Chondrocyte (in vitro differentiated cells): ENCODE results near the gene OPHN1. TPM values are rescaled to one million over a fixed set of nuclear protein-coding genes. Genes with fewer than 3 reads are reported as not detected.

ENCODE experiments used
- DNase-seq: peaks from one replicate; pipeline ENCODE4 v3.0.0; 2021; ENCODE audit warnings: mixed read lengths, low spot score
- H3K27ac Mint-ChIP-seq: one replicate; pipeline ENCODE4 v1.8.0; 2021; ENCODE audit warnings: mild to moderate bottlenecking, moderate library complexity, mixed read lengths; ENCODE audit not compliant: unreplicated experiment
- H3K27me3 Mint-ChIP-seq: 2 replicates; pipeline ENCODE4 v1.8.0; 2021; ENCODE audit warnings: low read depth, mixed read lengths
- H3K36me3 Mint-ChIP-seq: 2 replicates; pipeline ENCODE4 v1.8.0; 2021; ENCODE audit warnings: low read depth, mixed read lengths
- H3K4me1 Mint-ChIP-seq: 2 replicates; pipeline ENCODE4 v1.8.0; 2021; ENCODE audit warnings: low read depth, mild to moderate bottlenecking, mixed read lengths
- H3K4me3 Mint-ChIP-seq: one replicate; pipeline ENCODE4 v1.8.0; 2021; ENCODE audit warnings: mild to moderate bottlenecking, moderate library complexity, mixed read lengths; ENCODE audit not compliant: unreplicated experiment
- H3K9me3 Mint-ChIP-seq: 2 replicates; pipeline ENCODE4 v1.8.0; 2021; ENCODE audit warnings: low read depth, mixed read lengths
- CTCF ChIP-seq: fragments of 200-600 bp; sonication (generic); IDR thresholded peaks from 2 replicates; pipeline ENCODE4 v1.5.0; 2021; ENCODE audit warnings: antibody characterized with exemption, mild to moderate bottlenecking, moderate library complexity
- total RNA-seq: library from RNA; stranded (reverse); gene quantifications from 3 replicates; pipeline ENCODE4 v1.2.1, GENCODE V29; 2021

The OPHN1 gene
- total RNA-seq, 1 donor from 2014 or later: 6.1 TPM

DNA sequence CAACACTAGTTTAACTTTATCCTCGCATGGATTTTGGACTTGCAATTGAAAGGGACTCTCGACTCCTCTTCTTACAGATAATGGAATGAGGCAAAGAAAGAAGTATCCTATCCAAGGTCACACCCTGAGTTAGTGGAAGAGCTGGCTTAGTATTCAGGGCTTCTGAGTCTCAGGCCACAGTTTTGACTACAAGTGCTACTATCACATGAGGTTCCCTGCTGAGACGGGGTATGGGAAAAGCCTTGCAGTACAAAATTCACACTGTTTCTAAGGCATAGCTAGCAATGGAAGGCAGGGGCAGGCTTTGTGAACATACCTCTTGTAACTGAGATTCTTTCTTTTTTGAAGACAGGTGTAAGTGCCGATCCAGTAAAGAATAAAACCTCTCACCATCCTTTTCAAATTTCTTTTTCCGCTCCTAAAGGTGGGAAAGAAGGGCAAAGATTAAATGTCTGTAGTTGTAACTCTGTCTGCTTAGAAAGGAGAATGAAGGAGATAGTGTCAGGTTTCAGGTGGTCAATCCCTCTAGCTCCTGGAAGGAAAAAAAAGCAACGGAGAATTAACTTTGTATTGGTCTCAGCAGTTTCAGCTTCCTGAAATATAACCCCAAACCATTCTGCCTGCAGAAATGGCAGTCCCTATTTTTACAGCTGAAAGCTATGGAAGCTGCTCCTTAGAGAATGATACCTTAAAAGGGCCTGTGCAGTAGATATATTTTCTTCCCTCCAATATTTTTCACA lies 199.0 kb downstream of the OPHN1 start:
- Mint-ChIP-seq H3K9me3 (peaks cover 6% of the 10 kb centered on the region), H3K4me1 (peaks cover 6% of the 10 kb centered on the region), H3K4me3 (no peak overlapping the region), H3K36me3 (no peaks in the 10 kb centered on the region), H3K27ac (no peak overlapping the region), H3K27me3 (no peaks in the 10 kb centered on the region)
- no peak for DNase-seq
- no peak for TF ChIP-seq CTCF

GRCh38 chrX:68232206-68232605 lies 201.1 kb downstream of the OPHN1 start:
- H3K9me3 Mint-ChIP-seq: peaks cover 15% of the 10 kb centered on the region

DNA sequence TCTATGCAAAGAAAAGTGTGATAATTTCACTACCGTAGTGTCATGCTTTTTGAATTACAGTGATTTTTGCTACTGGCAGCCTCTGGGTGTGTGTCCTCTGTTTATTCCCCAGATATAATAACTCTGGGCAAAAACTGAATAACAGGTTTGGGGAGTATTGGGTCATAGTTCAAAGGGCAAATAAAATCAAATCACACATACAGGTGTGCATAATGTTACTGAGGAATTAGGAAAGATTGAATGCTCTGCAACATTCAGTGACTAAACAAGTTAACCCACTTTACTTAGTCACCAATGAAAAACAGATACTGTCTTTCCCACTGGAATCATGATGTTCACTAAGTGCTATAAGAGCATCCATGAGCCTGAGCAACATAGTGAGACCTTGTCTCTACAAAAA lies 224.3 kb downstream of the OPHN1 start:
- Mint-ChIP-seq H3K9me3 (peaks cover 9% of the 10 kb centered on the region), H3K4me3 (no peak overlapping the region)
- TF ChIP-seq CTCF: no peak

More at GRCh38 chrX:68232206-68232605, 201.1 kb downstream of the OPHN1 start:
- H3K27ac Mint-ChIP-seq: no peak overlapping the region
- no peaks in the 10 kb centered on the region for H3K27me3 Mint-ChIP-seq
- no peak overlapping the region for H3K4me3 Mint-ChIP-seq
- no peaks in the 10 kb centered on the region for H3K36me3 Mint-ChIP-seq
- DNase-seq: no peak
- no peak for TF ChIP-seq CTCF
- peaks cover 6% of the 10 kb centered on the region for H3K4me1 Mint-ChIP-seq

DNA sequence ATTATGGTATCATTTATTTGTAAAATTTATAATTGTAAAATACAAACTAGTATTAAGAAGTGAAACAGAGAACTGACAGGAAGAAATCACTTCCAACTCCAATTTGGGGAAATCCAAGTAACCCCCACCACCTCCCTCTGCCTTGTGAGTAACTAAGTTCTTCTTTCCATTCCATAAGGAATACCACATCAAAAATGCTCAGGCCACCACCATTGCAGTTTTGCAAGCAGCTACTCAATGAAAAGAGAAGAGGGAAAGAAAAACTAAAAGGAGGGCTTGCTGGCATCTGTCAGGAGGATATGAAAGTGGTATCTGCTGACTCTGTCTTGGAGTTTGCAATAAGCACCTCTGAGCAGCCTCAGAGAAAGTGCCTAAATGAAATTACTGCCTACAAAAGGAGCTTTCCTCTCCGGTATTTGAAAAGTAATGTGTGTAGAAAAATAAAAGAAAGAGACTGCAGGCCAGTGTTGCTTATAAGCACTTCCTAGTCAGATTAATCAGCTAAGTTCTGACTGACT lies 228.7 kb downstream of the OPHN1 start:
- Mint-ChIP-seq H3K27ac (no peak overlapping the region), H3K36me3 (peaks cover 2% of the 10 kb centered on the region), H3K9me3 (no peaks in the 10 kb centered on the region), H3K4me3 (no peak overlapping the region), H3K27me3 (no peaks in the 10 kb centered on the region), H3K4me1 (no peaks in the 10 kb centered on the region)
- no peak for TF ChIP-seq CTCF
- DNase-seq: no peak

More for the DNA sequence above, 224.3 kb downstream of the OPHN1 start:
- no peaks in the 10 kb centered on the region for H3K4me1 Mint-ChIP-seq
- no peak overlapping the region for H3K27ac Mint-ChIP-seq
- no peak for DNase-seq
- H3K27me3 Mint-ChIP-seq: no peaks in the 10 kb centered on the region
- H3K36me3 Mint-ChIP-seq: peaks cover 2% of the 10 kb centered on the region

DNA sequence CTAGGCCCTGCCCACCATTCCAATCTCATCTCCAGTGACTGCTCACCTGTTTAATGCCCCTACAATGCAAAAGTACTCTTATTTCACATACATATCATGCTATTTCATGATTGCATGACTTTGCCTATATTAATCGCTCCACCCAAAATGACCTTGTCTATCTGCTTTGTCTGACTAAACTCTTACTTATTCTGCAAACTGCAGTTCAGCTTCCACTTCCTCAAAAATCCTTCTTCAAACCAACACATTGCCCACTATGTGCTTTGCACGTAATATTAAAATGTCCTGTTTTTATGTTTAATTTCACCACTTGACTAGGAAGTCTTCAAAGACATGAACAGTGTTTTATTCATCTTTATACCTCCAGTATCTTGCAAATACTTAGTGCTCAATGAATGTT lies 229.6 kb downstream of the OPHN1 start:
- H3K27me3 Mint-ChIP-seq: no peaks in the 10 kb centered on the region
- no peaks in the 10 kb centered on the region for H3K36me3 Mint-ChIP-seq
- H3K27ac Mint-ChIP-seq: no peak overlapping the region
- TF ChIP-seq CTCF: no peak
- H3K4me1 Mint-ChIP-seq: no peaks in the 10 kb centered on the region
- H3K4me3 Mint-ChIP-seq: no peak overlapping the region
- H3K9me3 Mint-ChIP-seq: no peaks in the 10 kb centered on the region
- DNase-seq: no peak
